ENCODE data around the gene CREB1. TPM values are rescaled to one million over a fixed set of nuclear protein-coding genes. Genes with fewer than 3 reads are reported as not detected.

CREB1 gene
- total and polyA plus RNA-seq, 9 of the 15 experiments (the other 6 are each of a cell fraction or from before 2014, with no cell fraction given) = 8.9 to 51.3 (median 19.5) TPM

DNA sequence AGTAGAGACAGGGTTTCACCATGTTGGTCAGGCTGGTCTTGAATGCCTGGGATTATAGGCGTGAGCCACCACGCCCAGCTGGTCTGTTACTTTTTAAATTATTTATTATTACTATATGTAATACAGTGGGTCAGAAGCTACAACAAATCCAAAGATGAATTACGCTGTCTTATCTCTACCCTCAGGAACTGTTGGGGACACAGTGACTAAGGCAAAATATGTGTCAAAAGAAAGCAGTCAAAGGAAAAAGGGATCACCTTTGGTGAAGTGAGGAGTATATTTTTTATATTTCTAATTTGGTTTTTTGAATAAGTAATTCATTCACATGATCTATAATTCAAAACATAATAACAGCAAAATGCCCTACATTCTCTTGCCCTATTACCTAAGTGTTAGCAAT is 4.7 kb downstream of the CREB1 start (continued):
- TF ChIP-seq ZBTB7A (IDR thresholded peaks at IDR 0.05; ENCODE audit: borderline replicate concordance, control insufficient read depth, low read depth, low read length) (no peak), ETS2 (tag; IDR thresholded peaks at IDR 0.05; ENCODE audit: borderline replicate concordance, poor library complexity, severe bottlenecking) (no peak), BDP1 (IDR thresholded peaks at IDR 0.05; ENCODE audit: insufficient read depth, insufficient read length) (no peak), HEY1 (CRISPR knock-in tag; IDR thresholded peaks at IDR 0.05; ENCODE audit: borderline replicate concordance) (no peak), MLLT1 (IDR thresholded peaks at IDR 0.05) (no peak), ARID1B (IDR thresholded peaks at IDR 0.05) (peak; percentile 68), EGR1 (conservative IDR thresholded peaks at IDR 0.05) (no peak), FOXP1 (CRISPR knock-in tag; IDR thresholded peaks at IDR 0.05) (no peak), CXXC5 (CRISPR knock-in tag; IDR thresholded peaks at IDR 0.05) (peak; percentile 35; the same call in 1 of the 2 replicates), EWSR1 (IDR thresholded peaks at IDR 0.05; ENCODE audit: borderline replicate concordance, low read depth, partially characterized antibody) (no peak), RCOR1 (IDR thresholded peaks at IDR 0.05; ENCODE audit: borderline replicate concordance in 1 of 2, low read depth in 2 of 2, low read length in 2 of 2) (0 out of 4 replicates have a peak, but pooled peaks of 1 of the 2 experiments have one; percentile 9)
- TF ChIP-seq, protein P1, sequence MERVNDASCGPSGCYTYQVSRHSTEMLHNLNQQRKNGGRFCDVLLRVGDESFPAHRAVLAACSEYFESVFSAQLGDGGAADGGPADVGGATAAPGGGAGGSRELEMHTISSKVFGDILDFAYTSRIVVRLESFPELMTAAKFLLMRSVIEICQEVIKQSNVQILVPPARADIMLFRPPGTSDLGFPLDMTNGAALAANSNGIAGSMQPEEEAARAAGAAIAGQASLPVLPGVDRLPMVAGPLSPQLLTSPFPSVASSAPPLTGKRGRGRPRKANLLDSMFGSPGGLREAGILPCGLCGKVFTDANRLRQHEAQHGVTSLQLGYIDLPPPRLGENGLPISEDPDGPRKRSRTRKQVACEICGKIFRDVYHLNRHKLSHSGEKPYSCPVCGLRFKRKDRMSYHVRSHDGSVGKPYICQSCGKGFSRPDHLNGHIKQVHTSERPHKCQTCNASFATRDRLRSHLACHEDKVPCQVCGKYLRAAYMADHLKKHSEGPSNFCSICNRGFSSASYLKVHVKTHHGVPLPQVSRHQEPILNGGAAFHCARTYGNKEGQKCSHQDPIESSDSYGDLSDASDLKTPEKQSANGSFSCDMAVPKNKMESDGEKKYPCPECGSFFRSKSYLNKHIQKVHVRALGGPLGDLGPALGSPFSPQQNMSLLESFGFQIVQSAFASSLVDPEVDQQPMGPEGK (CRISPR knock-in tag; IDR thresholded peaks at IDR 0.05; ENCODE audit: borderline replicate concordance) = no peak
- TF ChIP-seq, protein P2, sequence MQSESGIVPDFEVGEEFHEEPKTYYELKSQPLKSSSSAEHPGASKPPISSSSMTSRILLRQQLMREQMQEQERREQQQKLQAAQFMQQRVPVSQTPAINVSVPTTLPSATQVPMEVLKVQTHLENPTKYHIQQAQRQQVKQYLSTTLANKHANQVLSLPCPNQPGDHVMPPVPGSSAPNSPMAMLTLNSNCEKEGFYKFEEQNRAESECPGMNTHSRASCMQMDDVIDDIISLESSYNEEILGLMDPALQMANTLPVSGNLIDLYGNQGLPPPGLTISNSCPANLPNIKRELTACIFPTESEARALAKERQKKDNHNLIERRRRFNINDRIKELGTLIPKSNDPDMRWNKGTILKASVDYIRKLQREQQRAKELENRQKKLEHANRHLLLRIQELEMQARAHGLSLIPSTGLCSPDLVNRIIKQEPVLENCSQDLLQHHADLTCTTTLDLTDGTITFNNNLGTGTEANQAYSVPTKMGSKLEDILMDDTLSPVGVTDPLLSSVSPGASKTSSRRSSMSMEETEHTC (IDR thresholded peaks at IDR 0.05) = no peak
- TF ChIP-seq, protein P3, sequence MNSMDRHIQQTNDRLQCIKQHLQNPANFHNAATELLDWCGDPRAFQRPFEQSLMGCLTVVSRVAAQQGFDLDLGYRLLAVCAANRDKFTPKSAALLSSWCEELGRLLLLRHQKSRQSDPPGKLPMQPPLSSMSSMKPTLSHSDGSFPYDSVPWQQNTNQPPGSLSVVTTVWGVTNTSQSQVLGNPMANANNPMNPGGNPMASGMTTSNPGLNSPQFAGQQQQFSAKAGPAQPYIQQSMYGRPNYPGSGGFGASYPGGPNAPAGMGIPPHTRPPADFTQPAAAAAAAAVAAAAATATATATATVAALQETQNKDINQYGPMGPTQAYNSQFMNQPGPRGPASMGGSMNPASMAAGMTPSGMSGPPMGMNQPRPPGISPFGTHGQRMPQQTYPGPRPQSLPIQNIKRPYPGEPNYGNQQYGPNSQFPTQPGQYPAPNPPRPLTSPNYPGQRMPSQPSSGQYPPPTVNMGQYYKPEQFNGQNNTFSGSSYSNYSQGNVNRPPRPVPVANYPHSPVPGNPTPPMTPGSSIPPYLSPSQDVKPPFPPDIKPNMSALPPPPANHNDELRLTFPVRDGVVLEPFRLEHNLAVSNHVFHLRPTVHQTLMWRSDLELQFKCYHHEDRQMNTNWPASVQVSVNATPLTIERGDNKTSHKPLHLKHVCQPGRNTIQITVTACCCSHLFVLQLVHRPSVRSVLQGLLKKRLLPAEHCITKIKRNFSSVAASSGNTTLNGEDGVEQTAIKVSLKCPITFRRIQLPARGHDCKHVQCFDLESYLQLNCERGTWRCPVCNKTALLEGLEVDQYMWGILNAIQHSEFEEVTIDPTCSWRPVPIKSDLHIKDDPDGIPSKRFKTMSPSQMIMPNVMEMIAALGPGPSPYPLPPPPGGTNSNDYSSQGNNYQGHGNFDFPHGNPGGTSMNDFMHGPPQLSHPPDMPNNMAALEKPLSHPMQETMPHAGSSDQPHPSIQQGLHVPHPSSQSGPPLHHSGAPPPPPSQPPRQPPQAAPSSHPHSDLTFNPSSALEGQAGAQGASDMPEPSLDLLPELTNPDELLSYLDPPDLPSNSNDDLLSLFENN (IDR thresholded peaks at IDR 0.05; ENCODE audit: low read depth in 2 of 2, low read length in 2 of 2) = no peak
- TF ChIP-seq, protein P4, sequence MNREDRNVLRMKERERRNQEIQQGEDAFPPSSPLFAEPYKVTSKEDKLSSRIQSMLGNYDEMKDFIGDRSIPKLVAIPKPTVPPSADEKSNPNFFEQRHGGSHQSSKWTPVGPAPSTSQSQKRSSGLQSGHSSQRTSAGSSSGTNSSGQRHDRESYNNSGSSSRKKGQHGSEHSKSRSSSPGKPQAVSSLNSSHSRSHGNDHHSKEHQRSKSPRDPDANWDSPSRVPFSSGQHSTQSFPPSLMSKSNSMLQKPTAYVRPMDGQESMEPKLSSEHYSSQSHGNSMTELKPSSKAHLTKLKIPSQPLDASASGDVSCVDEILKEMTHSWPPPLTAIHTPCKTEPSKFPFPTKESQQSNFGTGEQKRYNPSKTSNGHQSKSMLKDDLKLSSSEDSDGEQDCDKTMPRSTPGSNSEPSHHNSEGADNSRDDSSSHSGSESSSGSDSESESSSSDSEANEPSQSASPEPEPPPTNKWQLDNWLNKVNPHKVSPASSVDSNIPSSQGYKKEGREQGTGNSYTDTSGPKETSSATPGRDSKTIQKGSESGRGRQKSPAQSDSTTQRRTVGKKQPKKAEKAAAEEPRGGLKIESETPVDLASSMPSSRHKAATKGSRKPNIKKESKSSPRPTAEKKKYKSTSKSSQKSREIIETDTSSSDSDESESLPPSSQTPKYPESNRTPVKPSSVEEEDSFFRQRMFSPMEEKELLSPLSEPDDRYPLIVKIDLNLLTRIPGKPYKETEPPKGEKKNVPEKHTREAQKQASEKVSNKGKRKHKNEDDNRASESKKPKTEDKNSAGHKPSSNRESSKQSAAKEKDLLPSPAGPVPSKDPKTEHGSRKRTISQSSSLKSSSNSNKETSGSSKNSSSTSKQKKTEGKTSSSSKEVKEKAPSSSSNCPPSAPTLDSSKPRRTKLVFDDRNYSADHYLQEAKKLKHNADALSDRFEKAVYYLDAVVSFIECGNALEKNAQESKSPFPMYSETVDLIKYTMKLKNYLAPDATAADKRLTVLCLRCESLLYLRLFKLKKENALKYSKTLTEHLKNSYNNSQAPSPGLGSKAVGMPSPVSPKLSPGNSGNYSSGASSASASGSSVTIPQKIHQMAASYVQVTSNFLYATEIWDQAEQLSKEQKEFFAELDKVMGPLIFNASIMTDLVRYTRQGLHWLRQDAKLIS (CRISPR knock-in tag; IDR thresholded peaks at IDR 0.05) = no peak

Data from K562 (cell line).